Measurements from ENCODE around the gene GDI1.
A peak's percentile ranks its signal among the peaks of the same experiment; 100 is the strongest.

DNA sequence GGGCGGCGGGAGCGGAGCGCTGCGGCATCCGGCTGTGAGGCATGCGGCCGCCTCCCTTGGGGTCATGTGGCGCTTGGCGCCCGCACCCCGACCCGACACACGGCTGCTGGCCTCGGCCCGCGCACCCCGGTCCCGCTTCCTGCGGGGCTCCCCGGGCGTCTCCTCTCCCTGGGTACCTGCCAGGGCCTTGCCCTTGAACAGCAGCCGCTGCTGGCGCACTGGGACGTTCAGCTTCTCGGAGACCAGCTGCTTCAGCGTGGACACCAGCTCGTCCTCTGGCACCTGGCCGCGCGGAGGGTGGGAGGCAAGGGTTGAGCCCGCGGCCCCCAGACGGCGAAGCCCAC, 49.1 kb downstream of the GDI1 start:
- no peak for TF ChIP-seq RAD21 (conservative IDR thresholded peaks at IDR 0.05 in 1 of 2, IDR thresholded peaks at IDR 0.05 in 1 of 2)
- TF ChIP-seq, protein P1, sequence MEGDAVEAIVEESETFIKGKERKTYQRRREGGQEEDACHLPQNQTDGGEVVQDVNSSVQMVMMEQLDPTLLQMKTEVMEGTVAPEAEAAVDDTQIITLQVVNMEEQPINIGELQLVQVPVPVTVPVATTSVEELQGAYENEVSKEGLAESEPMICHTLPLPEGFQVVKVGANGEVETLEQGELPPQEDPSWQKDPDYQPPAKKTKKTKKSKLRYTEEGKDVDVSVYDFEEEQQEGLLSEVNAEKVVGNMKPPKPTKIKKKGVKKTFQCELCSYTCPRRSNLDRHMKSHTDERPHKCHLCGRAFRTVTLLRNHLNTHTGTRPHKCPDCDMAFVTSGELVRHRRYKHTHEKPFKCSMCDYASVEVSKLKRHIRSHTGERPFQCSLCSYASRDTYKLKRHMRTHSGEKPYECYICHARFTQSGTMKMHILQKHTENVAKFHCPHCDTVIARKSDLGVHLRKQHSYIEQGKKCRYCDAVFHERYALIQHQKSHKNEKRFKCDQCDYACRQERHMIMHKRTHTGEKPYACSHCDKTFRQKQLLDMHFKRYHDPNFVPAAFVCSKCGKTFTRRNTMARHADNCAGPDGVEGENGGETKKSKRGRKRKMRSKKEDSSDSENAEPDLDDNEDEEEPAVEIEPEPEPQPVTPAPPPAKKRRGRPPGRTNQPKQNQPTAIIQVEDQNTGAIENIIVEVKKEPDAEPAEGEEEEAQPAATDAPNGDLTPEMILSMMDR (IDR thresholded peaks at IDR 0.05): no peak
- TF ChIP-seq, protein P2, sequence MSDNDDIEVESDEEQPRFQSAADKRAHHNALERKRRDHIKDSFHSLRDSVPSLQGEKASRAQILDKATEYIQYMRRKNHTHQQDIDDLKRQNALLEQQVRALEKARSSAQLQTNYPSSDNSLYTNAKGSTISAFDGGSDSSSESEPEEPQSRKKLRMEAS (IDR thresholded peaks at IDR 0.05): peak; percentile 69; the same call in 1 of the 2 replicates
- no peak for TF ChIP-seq CHD4 (IDR thresholded peaks at IDR 0.05; ENCODE audit: borderline replicate concordance)
- no peak for TF ChIP-seq RFX5 (IDR thresholded peaks at IDR 0.05)
- no peak for TF ChIP-seq POLR2AphosphoS2 (conservative IDR thresholded peaks at IDR 0.05; ENCODE audit: low read length)
- no peak for TF ChIP-seq POLR2A (IDR thresholded peaks at IDR 0.05; ENCODE audit: low read length)
- no peak for TF ChIP-seq BHLHE40 (IDR thresholded peaks at IDR 0.05; ENCODE audit: low read depth, low read length)
- no peak for TF ChIP-seq CHD2 (IDR thresholded peaks at IDR 0.05; ENCODE audit: low read length, partially characterized antibody)
- TF ChIP-seq HDAC2 (IDR thresholded peaks at IDR 0.05): no peak
- TF ChIP-seq KDM1A (IDR thresholded peaks at IDR 0.05; ENCODE audit: low read depth): no peak
- no peak for TF ChIP-seq EP300 (IDR thresholded peaks at IDR 0.05)
